Common myeloid progenitor, CD34-positive (primary cell): ENCODE results near the gene RPUSD3.

ENCODE experiments used
- CTCF ChIA-PET: fragments of 350-600 bp; sonication (Branson Sonifier 250); formaldehyde crosslinking; loops from one replicate; lab custom pipeline; 2021; ENCODE audit warnings: antibody characterized with exemption; lab: Charles Lee
- POLR2A ChIA-PET: fragments of 350-600 bp; sonication (Branson Sonifier 250); formaldehyde crosslinking; loops from one replicate; lab custom pipeline; 2021; ENCODE audit warnings: antibody characterized with exemption; lab: Charles Lee
- DNase-seq, 3 donors: peaks; one replicate each; pipeline versions ENCODE4 v3.0.0 to v3.0.0-alpha.2; 2013
- H3K27ac ChIP-seq, 2 experiments: 1 replicate in 1 of 2; 2 replicates in 1 of 2; pipeline ENCODE4 v1.7.0; 2013; ENCODE audit warnings: inconsistent platforms in 2 of 2, low read length in 2 of 2, mild to moderate bottlenecking in 2 of 2, low read depth in 1 of 2, moderate library complexity in 1 of 2; ENCODE audit not compliant: severe bottlenecking in 2 of 2, insufficient read depth in 1 of 2, poor library complexity in 1 of 2
- H3K27me3 ChIP-seq, 5 experiments: replicated peaks in 2 of 5; 1 replicate in 3 of 5; 2 replicates in 2 of 5; pipeline versions ENCODE4 v1.6.1 to v1.7.0; 2013; ENCODE audit warnings: low read length in 4 of 5, mild to moderate bottlenecking in 2 of 5, moderate library complexity in 2 of 5, inconsistent platforms in 1 of 5; ENCODE audit not compliant: insufficient read depth in 5 of 5, control insufficient read depth in 4 of 5
- H3K36me3 ChIP-seq, 4 experiments: 1 replicate in 2 of 4; 2 replicates in 2 of 4; pipeline versions ENCODE4 v1.6.1 to v1.7.0; 2013; ENCODE audit warnings: low read length in 3 of 4, control low read depth in 1 of 4, mild to moderate bottlenecking in 1 of 4; ENCODE audit not compliant: control insufficient read depth in 4 of 4, insufficient read depth in 4 of 4
- H3K4me1 ChIP-seq, 4 experiments: 1 replicate in 3 of 4; 2 replicates in 1 of 4; pipeline versions ENCODE4 v1.6.1 to v1.7.1; 2013; ENCODE audit warnings: low read length in 3 of 4, mild to moderate bottlenecking in 3 of 4, control low read depth in 1 of 4, inconsistent platforms in 1 of 4, moderate library complexity in 1 of 4; ENCODE audit not compliant: control insufficient read depth in 4 of 4, insufficient read depth in 4 of 4; ENCODE audit errors: control extremely low read depth in 1 of 4
- H3K4me3 ChIP-seq, 7 experiments: 1 replicate in 4 of 7; 2 replicates in 3 of 7; pipeline versions ENCODE4 v1.5.1 to v1.7.0; 2013; ENCODE audit warnings: mild to moderate bottlenecking in 7 of 7, low read length in 6 of 7, moderate library complexity in 6 of 7, inconsistent platforms in 2 of 7, low read depth in 2 of 7, control low read depth in 1 of 7; ENCODE audit not compliant: insufficient read depth in 4 of 7, control insufficient read depth in 1 of 7; ENCODE audit errors: extremely low read depth in 1 of 7
- H3K9me3 ChIP-seq, 5 experiments: 1 replicate in 4 of 5; 2 replicates in 1 of 5; pipeline versions ENCODE4 v1.6.1 to v1.7.1; 2013; ENCODE audit warnings: low read length in 4 of 5, mild to moderate bottlenecking in 2 of 5, inconsistent platforms in 1 of 5, low read depth in 1 of 5, moderate library complexity in 1 of 5; ENCODE audit not compliant: control insufficient read depth in 4 of 5, insufficient read depth in 2 of 5; ENCODE audit errors: control extremely low read depth in 1 of 5
- WGBS: methylation state at CpG from one replicate; pipeline ENCODE4 v1.1.5; 2013; ENCODE audit not compliant: insufficient coverage; 5-methylcytosine and 5-hydroxymethylcytosine counted together

The RPUSD3 gene

GRCh38 chr3:9815986-9816385 is 27.8 kb downstream of the RPUSD3 start:
- Histone ChIP-seq H3K9me3 (no peaks in the 10 kb centered on the region), H3K36me3 (peaks cover 3 to 13% (median 4%) of the 10 kb centered on the region in 4 experiments), H3K27me3 (no peaks in the 10 kb centered on the region), H3K27ac (no peak overlapping the region), H3K4me1 (no peaks in the 10 kb centered on the region), H3K4me3 (no peak overlapping the region)
- no peak for DNase-seq
- ChIA-PET POLR2A (no interaction called here), CTCF (interaction anchor here (1.5 to 1.6 kb wide), 2 partner anchors 8 to 10 kb away, joined by 4 to 8 read pairs; no protein-coding TSS in a partner anchor)
- WGBS = 100% methylated on average over 2 of the region's 9 CpGs

GRCh38 chr3:9812870-9813483 is 30.8 kb downstream of the RPUSD3 start:
- ChIA-PET POLR2A (no interaction called here), CTCF (interaction anchor here (0.5 to 2.2 kb wide), 7 partner anchors 8 to 85 kb away, joined by 3 to 6 read pairs (median 3); no protein-coding TSS in a partner anchor)
- 100% methylated on average over 9 of the region's 9 CpGs for WGBS

GRCh38 chr3:9810846-9811245 is 33.0 kb downstream of the RPUSD3 start:
- CTCF ChIA-PET = no interaction called here
- Histone ChIP-seq H3K27me3 (no peaks in the 10 kb centered on the region), H3K27ac (no peak overlapping the region), H3K4me3 (peak overlapping the region in 3 of 7 experiments; percentile 74 to 84 (median 76)), H3K36me3 (peaks cover 5 to 22% (median 11%) of the 10 kb centered on the region in 4 experiments), H3K9me3 (no peaks in the 10 kb centered on the region), H3K4me1 (peaks cover 3 to 26% (median 19%) of the 10 kb centered on the region in 4 experiments)
- POLR2A ChIA-PET = no interaction called here
- 88% methylated on average over 9 of the region's 10 CpGs for WGBS
- DNase-seq = no peak

More at GRCh38 chr3:9812870-9813483, 30.8 kb downstream of the RPUSD3 start:
- Histone ChIP-seq H3K27ac (no peak overlapping the region), H3K36me3 (peaks cover 2 to 7% (median 3%) of the 10 kb centered on the region in 4 experiments), H3K4me1 (peaks cover 3 to 25% (median 19%) of the 10 kb centered on the region in 4 experiments), H3K9me3 (no peaks in the 10 kb centered on the region), H3K4me3 (no peak overlapping the region), H3K27me3 (no peaks in the 10 kb centered on the region)
- DNase-seq = no peak

DNA sequence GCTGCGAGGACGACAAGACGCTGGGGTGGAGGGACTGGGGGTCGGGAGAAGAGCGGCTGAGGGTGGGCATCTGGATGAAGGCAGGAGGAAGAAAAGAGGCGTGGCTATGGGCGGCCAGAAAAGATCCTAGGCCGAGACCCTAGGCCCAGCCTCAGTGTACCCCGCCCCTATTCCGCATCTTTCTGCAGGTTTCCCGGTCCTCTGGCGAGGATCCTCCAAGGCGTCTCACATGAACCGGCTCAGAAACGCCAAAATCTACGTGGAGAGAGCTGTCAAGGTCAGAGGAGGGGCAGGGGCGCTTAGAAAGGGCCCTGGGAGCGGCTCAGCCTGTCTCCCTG is 33.4 kb downstream of the RPUSD3 start:
- POLR2A ChIA-PET = interaction anchor here (0.5 to 1.0 kb wide), 2 partner anchors 10 to 212 kb away, joined by 3 read pairs; no protein-coding TSS in a partner anchor
- 2% methylated on average over 12 of the region's 18 CpGs for WGBS

DNA sequence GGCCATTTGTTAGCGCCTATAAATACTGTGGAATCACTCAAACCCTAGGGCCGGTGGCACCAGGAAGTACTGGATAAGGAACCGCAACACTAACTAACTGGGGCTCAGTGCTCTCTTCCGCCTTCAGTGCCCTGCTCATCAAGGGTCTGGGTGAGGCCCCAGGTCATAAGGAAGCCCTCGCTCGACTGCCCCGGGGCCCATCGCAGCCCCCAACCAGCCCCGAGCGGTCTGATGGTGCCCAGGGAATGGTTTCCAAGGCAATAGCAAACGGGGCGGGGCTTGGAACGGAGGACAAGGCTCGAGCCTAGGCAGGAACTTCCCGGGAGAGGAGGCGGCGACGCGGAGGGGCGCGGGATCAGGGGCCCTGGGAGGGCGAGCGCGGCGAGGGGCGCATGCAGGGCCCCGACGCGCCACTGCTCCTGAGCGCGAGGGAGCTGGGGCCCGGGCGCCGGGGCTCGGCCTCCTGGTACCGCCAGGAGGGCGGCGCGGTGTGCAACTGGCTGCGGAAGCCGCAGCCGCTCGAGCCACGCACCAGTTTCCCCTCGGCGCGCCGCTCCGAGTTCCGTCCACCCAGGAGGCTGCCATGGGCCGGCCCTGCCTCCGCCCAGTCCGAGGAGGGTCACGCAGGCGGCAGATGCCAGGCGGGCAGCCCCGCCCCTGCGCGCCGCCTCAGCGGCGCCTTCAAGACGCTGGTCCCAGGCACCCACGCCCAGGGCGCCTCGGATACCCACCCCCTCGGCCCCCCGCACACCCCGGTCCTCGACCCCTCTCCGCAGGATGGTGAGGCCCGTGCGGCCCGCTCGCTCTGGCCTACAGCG is 34.0 kb downstream of the RPUSD3 start, which contains the start of gene TTLL3:
TTLL3 (plus strand) TSS at position 648 of the 818 bp plus-strand sequence. CDS start 400 bp downstream, outside the sequence.
- Histone ChIP-seq H3K27me3 (no peaks in the 10 kb centered on the region), H3K9me3 (no peaks in the 10 kb centered on the region), H3K36me3 (peaks cover 11 to 32% (median 19%) of the 10 kb centered on the region in 4 experiments), H3K4me1 (peaks cover 3 to 26% (median 19%) of the 10 kb centered on the region in 4 experiments), H3K4me3 (peak within 1 kb of the TSS; percentile 47 to 84 (median 70)), H3K27ac (peak within 1 kb of the TSS; percentile 41 to 79)
- DNase-seq = peak; percentile 34 to 73 (median 65)
- WGBS = 0% methylated on average over 44 of the region's 76 CpGs
- CTCF ChIA-PET = interaction anchor here (1.0 to 2.4 kb wide), 8 partner anchors 10 to 83 kb away, joined by 3 to 8 read pairs (median 6); partner anchors contain the start of genes ARPC4, BRPF1 and TADA3
- POLR2A ChIA-PET = interaction anchor here (0.5 to 1.0 kb wide), 2 partner anchors 11 to 213 kb away, joined by 3 read pairs; no protein-coding TSS in a partner anchor

More for the DNA sequence above, 33.4 kb downstream of the RPUSD3 start:
- CTCF ChIA-PET = interaction anchor here (1.4 kb wide), 1 partner anchor 11 kb away, joined by 8 read pairs; no protein-coding TSS in a partner anchor
- Histone ChIP-seq H3K9me3 (no peaks in the 10 kb centered on the region), H3K27ac (peak overlapping the region in 1 of 2 experiments; percentile 79), H3K27me3 (no peaks in the 10 kb centered on the region), H3K36me3 (peaks cover 7 to 26% (median 15%) of the 10 kb centered on the region in 4 experiments), H3K4me3 (peak overlapping the region; percentile 11 to 84 (median 70)), H3K4me1 (peaks cover 3 to 26% (median 19%) of the 10 kb centered on the region in 4 experiments)
- no peak for DNase-seq

DNA sequence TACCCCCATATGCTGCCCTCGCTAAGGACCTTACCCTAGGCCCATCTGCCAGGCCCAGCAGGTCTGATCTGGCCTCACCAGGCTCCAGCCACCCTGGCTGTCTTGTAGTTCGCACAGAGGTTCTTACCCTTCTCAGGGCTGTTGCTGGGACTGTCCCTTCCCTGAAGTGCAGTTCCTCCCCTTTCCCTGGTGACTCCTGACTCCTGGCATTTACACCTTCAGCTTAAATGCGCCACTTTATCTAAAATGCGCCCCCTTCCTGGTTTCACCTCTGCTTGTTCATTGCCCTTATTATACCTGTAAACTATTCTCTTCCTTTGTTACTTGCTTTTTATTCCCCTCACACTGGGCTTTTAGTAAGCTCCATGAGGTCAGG is 34.6 kb downstream of the RPUSD3 start:
- POLR2A ChIA-PET = interaction anchor here (1.0 kb wide), 1 partner anchor 11 kb away, joined by 3 read pairs; no protein-coding TSS in a partner anchor
- peaks cover 3 to 26% (median 19%) of the 10 kb centered on the region in 4 experiments for H3K4me1 ChIP-seq
- H3K27me3 ChIP-seq = no peaks in the 10 kb centered on the region

More for the DNA sequence above, 34.6 kb downstream of the RPUSD3 start:
- no peak for DNase-seq
- H3K27ac ChIP-seq = peak overlapping the region; percentile 41 to 79
- WGBS = 87% methylated on average over 4 of the region's 4 CpGs
- H3K4me3 ChIP-seq = peak overlapping the region; percentile 47 to 84 (median 70)
- H3K9me3 ChIP-seq = no peaks in the 10 kb centered on the region
- CTCF ChIA-PET = interaction anchor here (0.9 to 2.7 kb wide), 12 partner anchors 7 to 92 kb away, joined by 3 to 8 read pairs (median 5); partner anchors contain the start of genes ARPC4, BRPF1 and TADA3
- peaks cover 12 to 38% (median 23%) of the 10 kb centered on the region in 4 experiments for H3K36me3 ChIP-seq
